ENCODE results near the gene IGSF8.

The IGSF8 gene

GRCh38 chr1:160101037-160101716, 2.8 kb upstream of the IGSF8 start (continued):
- TF ChIP-seq HIC1 (tag by site-specific recombination; IDR thresholded peaks at IDR 0.05) (no peak), SALL2 (tag by site-specific recombination; IDR thresholded peaks at IDR 0.05; ENCODE audit: borderline replicate concordance) (no peak), MYNN (tag by site-specific recombination; IDR thresholded peaks at IDR 0.05; ENCODE audit: borderline replicate concordance) (no peak), GLIS2 (tag by site-specific recombination; IDR thresholded peaks at IDR 0.05) (0 out of 2 replicates have a peak, but pooled peaks have one; percentile 28), ZNF248 (tag by site-specific recombination; IDR thresholded peaks at IDR 0.05) (no peak), ZBTB21 (tag by site-specific recombination; IDR thresholded peaks at IDR 0.05) (no peak), ZSCAN18 (tag by site-specific recombination; IDR thresholded peaks at IDR 0.05) (no peak), ZNF2 (tag by site-specific recombination; IDR thresholded peaks at IDR 0.05) (peak; percentile 67; the same call in 1 of the 2 replicates), ZBTB26 (tag by site-specific recombination; optimal IDR thresholded peaks at IDR 0.05) (peak; percentile 27), ZNF140 (tag by site-specific recombination; IDR thresholded peaks at IDR 0.05) (no peak), ZNF623 (tag by site-specific recombination; IDR thresholded peaks at IDR 0.05) (no peak), ZSCAN30 (tag by site-specific recombination; IDR thresholded peaks at IDR 0.05) (peak; percentile 86; the same call in 1 of the 2 replicates), ZNF426 (tag by site-specific recombination; IDR thresholded peaks at IDR 0.05) (no peak), ZNF302 (tag by site-specific recombination; IDR thresholded peaks at IDR 0.05; ENCODE audit: low read depth) (no peak), ZNF311 (tag by site-specific recombination; IDR thresholded peaks at IDR 0.05; ENCODE audit: borderline replicate concordance) (no peak), ZNF10 (tag by site-specific recombination; IDR thresholded peaks at IDR 0.05) (peak; percentile 32; the same call in 1 of the 2 replicates), ZFHX2 (tag by site-specific recombination; conservative IDR thresholded peaks at IDR 0.05) (peak; percentile 71), KLF8 (tag by site-specific recombination; IDR thresholded peaks at IDR 0.05) (no peak), ZNF239 (tag by site-specific recombination; IDR thresholded peaks at IDR 0.05) (no peak), PRDM2 (tag by site-specific recombination; IDR thresholded peaks at IDR 0.05; ENCODE audit: borderline replicate concordance) (no peak), ZEB2 (tag by site-specific recombination; IDR thresholded peaks at IDR 0.05) (peak; percentile 63; the same call in 1 of the 2 replicates), KLF9 (tag by site-specific recombination; IDR thresholded peaks at IDR 0.05; ENCODE audit: low read depth) (peak; percentile 32; the same call in 1 of the 2 replicates), ZNF654 (tag by site-specific recombination; IDR thresholded peaks at IDR 0.05; ENCODE audit: low read depth) (peak; percentile 96)
